K562 (cell line): Measurements from ENCODE around the gene GLP2R. TPM values are rescaled to one million over a fixed set of nuclear protein-coding genes. Genes with fewer than 3 reads are reported as not detected.

Source experiments
- ATAC-seq: fragments of 200-7000 bp; cut with Tn5 transposase; 3 replicates; pipeline ENCODE4 v1.9.1; 2020; ENCODE audit warnings: moderate library complexity
- BruUV-seq: library from RNA; stranded (reverse); fragments of 400-500 nt; replicated peaks from 2 replicates; lab custom pipeline; 2021; lab: Mats Ljungman, UMichigan
- CTCF ChIA-PET: fragments of 300-600 bp; formaldehyde crosslinking; extraction: SDS; loops from one replicate; lab custom pipeline; 2021; ENCODE audit warnings: low intra/inter-chr PET ratio; lab: Yijun Ruan, JAX
- POLR2A ChIA-PET: fragments of 300-600, 350-650 bp; sonication (Branson Sonifier 250); formaldehyde crosslinking; extraction: SDS; loops from one replicate; lab custom pipeline; 2021; ENCODE audit warnings: antibody characterized with exemption, inconsistent platforms; lab: Yijun Ruan, JAX
- DNase-seq, 4 experiments: peaks; one replicate each; pipeline versions ENCODE4 v3.0.0 to v3.0.0-alpha.2; 2011 to 2018; ENCODE audit warnings: low spot score in 3 of 4, mixed read lengths in 3 of 4; ENCODE audit errors: extremely low read depth in 1 of 4
- FAIRE-seq: peaks from 2 replicates; lab custom pipeline; 2011; peaks lifted over from hg19 to GRCh38; lab: Jason Lieb, UNC
- H2AFZ ChIP-seq: 2 replicates; pipeline ENCODE4 v1.6.0; 2011; ENCODE audit warnings: low read depth, low read length, control low read depth, inconsistent platforms
- H3K27ac ChIP-seq: fragments of 200-600 bp; 3 replicates; pipeline ENCODE4 v1.8.0; 2011; ENCODE audit warnings: low read depth, mild to moderate bottlenecking, control low read depth, inconsistent platforms, low read length, moderate library complexity, mixed read lengths; ENCODE audit errors: extremely low read depth
- H3K27me3 ChIP-seq, 2 experiments: fragments of 300-600 bp in 1 of 2; 2 replicates in 1 of 2; 3 replicates in 1 of 2; pipeline versions ENCODE4 v1.6.0 to v1.8.0; 2011; ENCODE audit warnings: inconsistent platforms in 2 of 2, low read length in 2 of 2, mild to moderate bottlenecking in 1 of 2, mixed read lengths in 1 of 2, moderate library complexity in 1 of 2; ENCODE audit not compliant: control insufficient read depth in 2 of 2, insufficient read depth in 2 of 2
- H3K36me3 ChIP-seq: fragments of 300-600 bp; 3 replicates; pipeline ENCODE4 v1.8.0; 2011; ENCODE audit warnings: mild to moderate bottlenecking, low read length, inconsistent platforms; ENCODE audit not compliant: control insufficient read depth, insufficient read depth
- H3K4me1 ChIP-seq, 2 experiments: fragments of 200-600 bp in 1 of 2; replicated peaks in 1 of 2; 2 replicates in 1 of 2; 3 replicates in 1 of 2; pipeline versions ENCODE4 v1.5.1 to v1.8.0; 2011; ENCODE audit warnings: inconsistent platforms in 2 of 2, low read length in 2 of 2, mild to moderate bottlenecking in 1 of 2, mixed read lengths in 1 of 2, moderate library complexity in 1 of 2; ENCODE audit not compliant: control insufficient read depth in 2 of 2, insufficient read depth in 2 of 2
- H3K4me2 ChIP-seq: 2 replicates; pipeline ENCODE4 v1.6.1; 2011; ENCODE audit warnings: low read length, control low read depth, inconsistent platforms, mixed read lengths; ENCODE audit not compliant: insufficient read depth
- H3K4me3 ChIP-seq: fragments of 200-600 bp; sonication (generic), shearing (Covaris generic); 2 replicates; pipeline ENCODE4 v1.5.1; 2016; ENCODE audit warnings: control low read depth, inconsistent platforms
- H3K79me2 ChIP-seq: fragments of 200-600 bp; 3 replicates; pipeline ENCODE4 v1.8.0; 2011; ENCODE audit warnings: low read length, inconsistent platforms; ENCODE audit not compliant: control insufficient read depth, insufficient read depth
- H3K9ac ChIP-seq, 2 experiments: 2 replicates each; pipeline versions ENCODE4 v1.6.0 to v1.6.1; 2011; ENCODE audit warnings: low read depth in 2 of 2, low read length in 2 of 2, control low read depth in 1 of 2, inconsistent platforms in 1 of 2, mild to moderate bottlenecking in 1 of 2, mixed read lengths in 1 of 2; ENCODE audit not compliant: insufficient read depth in 1 of 2
- H3K9me1 ChIP-seq: one replicate; pipeline ENCODE4 v1.6.0; 2011; ENCODE audit warnings: inconsistent platforms, mild to moderate bottlenecking, low read length, moderate library complexity; ENCODE audit not compliant: control insufficient read depth, insufficient read depth
- H3K9me3 ChIP-seq: replicated peaks from 2 replicates; pipeline ENCODE4 v1.5.1; 2011; ENCODE audit warnings: low read depth, low read length, inconsistent platforms; ENCODE audit not compliant: control insufficient read depth, insufficient read depth
- H4K20me1 ChIP-seq: replicated peaks from 2 replicates; pipeline ENCODE4 v1.6.1; 2011; ENCODE audit warnings: low read length, inconsistent platforms, mixed read lengths; ENCODE audit not compliant: control insufficient read depth, insufficient read depth
- DNMT1 ChIP-seq: fragments of 450-650 bp; IDR thresholded peaks from 2 replicates; pipeline ENCODE4 v1.6.1; 2016; ENCODE audit warnings: antibody characterized with exemption, mild to moderate bottlenecking
- DPF2 ChIP-seq: fragments of 450-650 bp; IDR thresholded peaks from 2 replicates; pipeline ENCODE4 v1.6.1; 2016
- ETS2 ChIP-seq: IDR thresholded peaks from 2 replicates; pipeline ENCODE4 v1.6.1; 2016; ENCODE audit warnings: borderline replicate concordance, missing genetic modification characterization, mild to moderate bottlenecking, moderate library complexity, missing compliant biosample characterization; ENCODE audit not compliant: poor library complexity, severe bottlenecking
- FOXK2 ChIP-seq, 2 experiments: fragments of 450-650 bp; IDR thresholded peaks in 1 of 2; conservative IDR thresholded peaks in 1 of 2; 2 replicates each; pipeline ENCODE4 v1.6.1; 2016; ENCODE audit warnings: low read depth in 2 of 2, mild to moderate bottlenecking in 1 of 2
- HNRNPK ChIP-seq: fragments of 200-400 bp; formaldehyde crosslinking; IDR thresholded peaks from one replicate; pipeline ENCODE4 v1.6.1; 2018; ENCODE audit warnings: mild to moderate bottlenecking, low read depth, low read length; ENCODE audit not compliant: poor library complexity, severe bottlenecking
- KLF6 ChIP-seq: fragments of 250-450 bp; sonication (Bioruptor Pico); IDR thresholded peaks from 2 replicates; pipeline ENCODE4 v1.4.0; 2020; ENCODE audit warnings: mild to moderate bottlenecking, moderate library complexity, borderline replicate concordance
- MTA2 ChIP-seq: fragments of 450-650 bp; IDR thresholded peaks from 2 replicates; pipeline ENCODE4 v1.6.1; 2016; ENCODE audit warnings: low read depth
- MYBL2 ChIP-seq, 2 experiments: fragments of 450-650 bp in 1 of 2; sonication (generic) in 1 of 2; formaldehyde crosslinking in 1 of 2; IDR thresholded peaks; 2 replicates each; pipeline versions ENCODE4 v1.6.1 to v1.8.1; 2017 to 2022; ENCODE audit warnings: borderline replicate concordance in 1 of 2, inconsistent platforms in 1 of 2, low read depth in 1 of 2, mild to moderate bottlenecking in 1 of 2, missing genetic modification reagents in 1 of 2, moderate library complexity in 1 of 2
- NFIC ChIP-seq: fragments of 450-650 bp; IDR thresholded peaks from 2 replicates; pipeline ENCODE4 v1.6.1; 2017; ENCODE audit warnings: mild to moderate bottlenecking, inconsistent platforms
- PHF20 ChIP-seq: fragments of 450-650 bp; IDR thresholded peaks from 2 replicates; pipeline ENCODE4 v1.6.1; 2018; ENCODE audit not compliant: partially characterized antibody
- PHTF2 ChIP-seq: fragments of 250-450 bp; sonication (Bioruptor Pico); IDR thresholded peaks from 2 replicates; pipeline ENCODE4 v1.5.0; 2021; ENCODE audit warnings: mild to moderate bottlenecking
- POLR2G ChIP-seq: fragments of 200-400 bp; formaldehyde crosslinking; IDR thresholded peaks from 2 replicates; pipeline ENCODE4 v1.6.1; 2017; ENCODE audit warnings: low read depth, mild to moderate bottlenecking, antibody characterized with exemption, low read length, moderate library complexity
- SMC3 ChIP-seq: conservative IDR thresholded peaks from 2 replicates; pipeline ENCODE4 v1.6.1; 2011; ENCODE audit warnings: low read depth, low read length, improper control_type of control experiment; ENCODE audit not compliant: insufficient read depth
- ZBED1 ChIP-seq: IDR thresholded peaks from 2 replicates; pipeline ENCODE4 v1.6.1; 2014
- ZNF133 ChIP-seq: fragments of 250-450 bp; sonication (Bioruptor Pico); IDR thresholded peaks from 2 replicates; pipeline ENCODE4 v1.4.0; 2020; ENCODE audit warnings: mild to moderate bottlenecking
- ZNF561 ChIP-seq: fragments of 450-650 bp; formaldehyde crosslinking; conservative IDR thresholded peaks from 2 replicates; pipeline ENCODE4 v1.4.0; 2020; ENCODE audit warnings: mild to moderate bottlenecking, moderate library complexity
- ZNF644 ChIP-seq: fragments of 200-800 bp; sonication (Bioruptor generic); IDR thresholded peaks from 2 replicates; pipeline ENCODE4 v1.6.1; 2016; ENCODE audit warnings: low read depth, missing genetic modification characterization, missing compliant biosample characterization
- ZNF778 ChIP-seq: fragments of 450-650 bp; formaldehyde crosslinking; IDR thresholded peaks from 2 replicates; pipeline ENCODE4 v1.4.0; 2020; ENCODE audit warnings: mild to moderate bottlenecking, moderate library complexity
- WGBS: fragments of 100-300 bp; shearing (Covaris generic); methylation state at CpG from one replicate; pipeline ENCODE4 v1.1.6; 2016; ENCODE audit warnings: low coverage, mixed read lengths; ENCODE audit not compliant: insufficient coverage; ENCODE audit errors: missing lambda C conversion rate; 5-methylcytosine and 5-hydroxymethylcytosine counted together
- in situ Hi-C: fragments of 300-500 bp; cut with MboI; formaldehyde crosslinking; loops from 4 replicates; pipeline ENCODE4 v1.15.0; 2018; ENCODE audit warnings: inconsistent platforms, mixed read lengths
- intact Hi-C: fragments of 100-400 bp; cut with micrococcal nuclease; formaldehyde crosslinking; loops from 2 replicates; pipeline ENCODE4 v1.14.2; 2022
- polyA plus RNA-seq, 8 experiments: library from polyadenylated mRNA; depleted of rRNA in 4 of 8; stranded (reverse) in 5 of 8; unstranded in 3 of 8; fragments of >200 nt; fragmentation: Nextera tagmentation in 2 of 8; fragmentation: Illumina TruSeq in 1 of 8; extraction: Ambion mirVana in 2 of 8; extraction: Trizol in 1 of 8; gene quantifications; 2 replicates each; pipeline versions ENCODE4 v1.2.1 to v1.2.3, GENCODE V29; 2011 to 2014; ENCODE audit warnings: inconsistent platforms in 1 of 8, missing spikeins in 1 of 8
- total RNA-seq, 7 experiments: library from RNA; depleted of rRNA in 6 of 7; stranded (reverse); fragments of >200 nt in 6 of 7; fragmentation: Illumina TruSeq in 2 of 7; extraction: Trizol in 2 of 7; gene quantifications; 2 replicates each; pipeline versions ENCODE4 v1.2.1 to v1.2.3, GENCODE V29; 2011 to 2021; ENCODE audit warnings: low replicate concordance in 1 of 7
- TF ChIP-seq, protein P1 (sequence below): fragments of 450-650 bp; IDR thresholded peaks from 2 replicates; pipeline ENCODE4 v1.6.1; 2018; ENCODE audit warnings: mild to moderate bottlenecking, low read depth; ENCODE audit not compliant: partially characterized antibody

Gene GLP2R
- total and polyA plus RNA-seq, 9 of the 15 experiments (the other 6 are each of a cell fraction or from before 2014, with no cell fraction given), result not detected

DNA sequence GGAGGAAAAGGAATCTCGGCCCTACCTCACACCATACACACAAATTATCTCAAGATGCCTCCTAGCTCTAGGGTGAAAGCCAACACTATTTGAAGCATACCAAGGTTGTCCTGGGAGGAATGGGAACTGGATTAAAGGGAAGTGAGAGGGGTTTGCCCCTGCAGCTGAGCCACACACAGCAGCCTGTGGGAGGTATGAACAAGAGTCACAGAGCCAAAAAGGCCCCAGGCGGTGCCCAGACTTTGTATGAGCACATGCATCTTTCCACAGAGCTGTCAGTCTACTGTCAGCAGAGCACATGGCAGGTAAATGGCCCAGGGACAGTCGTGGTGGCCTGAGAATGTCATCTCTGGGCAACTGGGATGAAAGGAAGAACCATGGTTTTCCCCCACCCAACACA is 110.4 kb downstream of the GLP2R start:
- Histone ChIP-seq H3K27me3 (peaks cover 0 to 9% of the 10 kb centered on the region in 2 experiments; a peak in 2 of 5 replicates), H4K20me1 (no peaks in the 10 kb centered on the region), H3K4me1 (no peaks in the 10 kb centered on the region), H3K27ac (no peak overlapping the region), H3K79me2 (no peaks in the 10 kb centered on the region), H3K4me2 (no peak overlapping the region), H3K4me3 (no peak overlapping the region), H3K9ac (no peak overlapping the region), H3K9me3 (no peaks in the 10 kb centered on the region), H3K9me1 (no peaks in the 10 kb centered on the region), H2AFZ (no peak overlapping the region), H3K36me3 (no peaks in the 10 kb centered on the region)
- intact Hi-C loops, result no loop called here
- in situ Hi-C loops, result no loop called here
- DNase-seq, result no peak
- no peak for TF ChIP-seq PHTF2 (CRISPR knock-in tag)
- TF ChIP-seq, protein P1, sequence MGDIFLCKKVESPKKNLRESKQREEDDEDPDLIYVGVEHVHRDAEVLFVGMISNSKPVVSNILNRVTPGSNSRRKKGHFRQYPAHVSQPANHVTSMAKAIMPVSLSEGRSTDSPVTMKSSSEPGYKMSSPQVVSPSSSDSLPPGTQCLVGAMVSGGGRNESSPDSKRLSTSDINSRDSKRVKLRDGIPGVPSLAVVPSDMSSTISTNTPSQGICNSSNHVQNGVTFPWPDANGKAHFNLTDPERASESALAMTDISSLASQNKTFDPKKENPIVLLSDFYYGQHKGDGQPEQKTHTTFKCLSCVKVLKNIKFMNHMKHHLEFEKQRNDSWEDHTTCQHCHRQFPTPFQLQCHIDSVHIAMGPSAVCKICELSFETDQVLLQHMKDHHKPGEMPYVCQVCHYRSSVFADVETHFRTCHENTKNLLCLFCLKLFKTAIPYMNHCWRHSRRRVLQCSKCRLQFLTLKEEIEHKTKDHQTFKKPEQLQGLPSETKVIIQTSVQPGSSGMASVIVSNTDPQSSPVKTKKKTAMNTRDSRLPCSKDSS, result no peak
- no peak for TF ChIP-seq ZNF133 (CRISPR knock-in tag)
- no peak for TF ChIP-seq DNMT1
- TF ChIP-seq FOXK2 (conservative IDR thresholded peaks at IDR 0.05 in 1 of 2, IDR thresholded peaks at IDR 0.05 in 1 of 2; ENCODE audit: low read depth in 2 of 2), result no peak
- no peak for TF ChIP-seq PHF20
- no peak for TF ChIP-seq POLR2G
- TF ChIP-seq ZBED1, result no peak
- TF ChIP-seq DPF2, result no peak
- TF ChIP-seq ZNF778, result no peak
- no peak for TF ChIP-seq ETS2 (tag)
- no peak for TF ChIP-seq SMC3
- TF ChIP-seq ZNF561 (CRISPR knock-in tag), result no peak
- TF ChIP-seq MYBL2 (IDR thresholded peaks at IDR 0.05; ENCODE audit: low read depth), result no peak
- TF ChIP-seq MYBL2 (CRISPR knock-in tag; IDR thresholded peaks at IDR 0.05; ENCODE audit: borderline replicate concordance), result no peak
- TF ChIP-seq NFIC, result no peak
- TF ChIP-seq HNRNPK, result no peak
- no peak for TF ChIP-seq KLF6 (CRISPR knock-in tag)
- TF ChIP-seq MTA2, result no peak
- no peak for TF ChIP-seq ZNF644
- POLR2A ChIA-PET, result no interaction called here
- CTCF ChIA-PET, result no interaction called here
- WGBS, result 0% methylated on average over 2 of the region's 3 CpGs
- FAIRE-seq, result no peak
- no peak for ATAC-seq
- BruUV-seq, result no TSS peak
